ENCODE data around the gene D2HGDH.
A peak's percentile ranks its signal among the peaks of the same experiment; 100 is the strongest.
"Not testable (repeated sequence)": the region's sequence is repeated elsewhere in the genome, so short reads cannot be mapped to it uniquely, and the experiment has no call there.

Gene D2HGDH

GRCh38 chr2:241751152-241751551 is 16.7 kb downstream of the D2HGDH start:
- DNase-seq: no peak

DNA sequence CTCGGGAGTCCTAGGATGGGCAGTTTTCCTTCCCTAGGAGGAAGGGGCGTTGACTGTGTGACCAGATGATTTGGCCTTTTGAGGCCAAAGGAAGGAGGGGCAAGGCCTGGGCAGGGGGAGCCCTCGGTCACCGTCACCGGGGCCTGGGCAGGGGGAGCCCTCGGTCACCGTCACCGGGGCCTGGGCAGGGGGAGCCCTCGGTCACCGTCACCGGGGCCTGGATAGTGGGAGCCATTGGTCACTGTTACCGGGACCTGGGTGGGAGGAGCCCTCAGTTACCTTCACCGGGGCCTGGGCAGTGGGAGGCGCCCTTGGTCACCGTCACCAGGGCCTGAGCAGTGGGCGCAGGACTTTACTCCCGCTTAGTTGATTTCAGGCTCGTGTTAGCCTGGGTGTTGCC is 17.3 kb downstream of the D2HGDH start:
- DNase-seq: no peak

DNA sequence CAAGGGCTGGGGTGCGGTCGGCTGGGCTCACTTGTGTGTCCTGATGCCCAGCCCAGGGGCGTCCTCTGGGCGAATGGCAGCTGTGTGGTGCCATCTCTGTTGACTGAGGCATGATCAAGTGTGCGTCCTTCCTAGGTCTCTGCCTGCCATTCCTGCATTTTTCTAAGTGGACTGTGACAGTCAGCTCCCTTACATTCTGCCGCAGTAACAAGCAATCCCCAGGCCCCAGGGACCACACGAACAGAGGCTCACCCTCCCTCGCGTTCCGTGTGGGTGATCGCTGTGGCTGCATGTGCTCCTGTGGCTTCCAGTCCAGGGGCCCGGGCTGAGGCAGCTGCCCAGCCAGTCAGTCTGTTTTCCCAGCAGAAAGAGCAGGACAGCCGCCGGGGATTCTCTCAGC is 17.8 kb downstream of the D2HGDH start:
- DNase-seq: no peak

GRCh38 chr2:241752689-241753276 is 18.4 kb downstream of the D2HGDH start:
- DNase-seq: no peak

GRCh38 chr2:241753493-241753892 is 19.1 kb downstream of the D2HGDH start:
- DNase-seq: no peak

DNA sequence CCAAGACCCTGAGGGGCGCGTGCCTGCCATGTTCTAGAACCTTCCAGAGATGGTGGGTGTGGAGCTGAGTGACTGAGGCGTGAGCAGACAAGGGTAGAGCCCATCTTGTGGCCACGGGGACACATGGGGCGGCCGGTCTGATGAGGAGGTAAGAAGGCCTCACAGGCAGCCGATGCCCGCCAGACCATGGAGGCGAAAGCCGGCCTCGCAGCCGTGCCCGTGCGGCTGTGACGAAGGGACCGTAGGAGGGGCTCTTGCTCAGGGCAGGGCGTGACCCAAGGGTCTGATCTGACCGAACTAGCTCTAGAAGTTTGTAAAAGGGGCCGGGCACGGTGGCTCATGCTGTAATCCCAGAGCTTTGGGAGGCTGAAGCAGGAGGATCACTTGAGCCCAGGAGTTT is 19.6 kb downstream of the D2HGDH start:
- DNase-seq: no peak

DNA sequence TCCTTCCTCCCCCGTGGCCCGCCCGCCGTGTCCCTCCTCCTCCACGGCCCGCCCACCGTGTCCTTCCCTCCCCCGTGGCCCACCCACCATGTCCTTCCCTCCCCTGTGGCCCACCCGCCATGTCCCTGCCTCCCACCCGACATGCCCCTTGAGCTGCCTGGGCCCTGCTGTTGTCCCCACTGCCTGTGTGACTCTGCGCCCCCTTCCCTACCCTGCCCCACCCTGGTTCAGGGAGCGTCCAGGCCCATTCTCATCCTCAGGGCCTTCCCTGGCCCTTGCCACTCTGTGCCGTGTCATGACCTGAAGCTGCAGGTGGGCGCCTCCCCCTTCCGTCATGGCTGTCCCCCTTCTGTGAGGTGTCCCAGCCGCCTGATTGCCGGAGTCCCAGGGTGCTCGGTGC is 20.7 kb downstream of the D2HGDH start:
- DNase-seq: no peak

GRCh38 chr2:241755777-241756176 is 21.3 kb downstream of the D2HGDH start:
- DNase-seq: no peak

- DNase-seq: no peak
Observed at GRCh38 chr2:241759067-241759807, 24.8 kb downstream of the D2HGDH start.

DNA sequence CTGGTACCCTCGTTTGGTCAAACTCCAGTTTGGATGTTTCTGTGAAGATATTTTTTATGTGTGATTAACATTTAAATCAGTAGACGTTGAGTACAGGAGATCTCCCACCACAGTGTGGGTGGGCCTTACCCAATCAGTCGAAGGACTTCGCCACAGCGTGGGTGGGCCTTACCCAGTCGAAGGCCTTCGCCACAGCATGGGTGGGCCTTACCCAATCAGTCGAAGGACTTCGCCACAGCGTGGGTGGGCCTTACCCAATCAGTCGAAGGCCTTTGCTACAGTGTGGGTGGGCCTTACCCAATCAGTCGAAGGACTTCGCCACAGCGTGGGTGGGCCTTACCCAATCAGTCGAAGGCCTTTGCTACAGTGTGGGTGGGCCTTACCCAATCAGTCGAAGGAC is 25.5 kb downstream of the D2HGDH start:
- DNase-seq: not testable (repeated sequence)

GRCh38 chr2:241760301-241760771 is 25.9 kb downstream of the D2HGDH start:
- no peak for DNase-seq

- no peak for DNase-seq
Observed at GRCh38 chr2:241762321-241762932, 28.0 kb downstream of the D2HGDH start.

- peak; percentile 33 for DNase-seq
Observed at GRCh38 chr2:241762933-241763369, 28.5 kb downstream of the D2HGDH start.

DNA sequence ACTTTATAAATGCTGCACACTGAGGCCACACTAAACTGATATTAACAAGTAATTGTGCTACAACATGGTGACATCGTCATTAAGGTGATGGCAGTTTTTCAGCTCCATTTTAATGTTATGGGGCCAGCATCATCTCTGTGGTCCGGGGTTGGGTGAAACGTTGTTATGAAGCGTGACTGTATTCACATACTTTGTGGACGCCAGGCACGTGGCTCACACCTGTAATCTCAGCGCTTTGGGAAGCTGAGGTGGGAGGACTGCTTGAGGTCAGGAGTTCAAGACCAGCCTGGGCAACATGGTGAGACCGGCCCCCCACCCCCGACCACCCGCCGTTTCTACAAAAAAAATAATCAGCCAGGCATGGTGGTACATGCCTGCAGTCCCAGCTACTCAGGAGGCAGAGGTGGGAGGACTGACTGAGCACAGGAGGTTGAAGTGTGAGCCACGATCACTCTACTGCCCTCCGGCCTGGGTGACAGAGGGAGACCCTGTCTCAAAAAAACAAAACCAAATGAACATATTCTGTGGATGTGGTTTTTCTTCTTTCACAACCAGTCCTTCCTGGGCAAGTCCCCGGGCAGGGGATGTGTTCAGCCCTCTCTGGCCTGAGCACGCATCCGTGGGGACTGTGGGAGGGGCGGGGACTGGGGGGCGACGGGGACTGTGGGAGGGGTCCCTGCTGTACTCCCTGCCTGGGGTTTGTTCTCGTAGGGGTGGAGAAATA is 29.3 kb downstream of the D2HGDH start:
- no peak for DNase-seq

DNA sequence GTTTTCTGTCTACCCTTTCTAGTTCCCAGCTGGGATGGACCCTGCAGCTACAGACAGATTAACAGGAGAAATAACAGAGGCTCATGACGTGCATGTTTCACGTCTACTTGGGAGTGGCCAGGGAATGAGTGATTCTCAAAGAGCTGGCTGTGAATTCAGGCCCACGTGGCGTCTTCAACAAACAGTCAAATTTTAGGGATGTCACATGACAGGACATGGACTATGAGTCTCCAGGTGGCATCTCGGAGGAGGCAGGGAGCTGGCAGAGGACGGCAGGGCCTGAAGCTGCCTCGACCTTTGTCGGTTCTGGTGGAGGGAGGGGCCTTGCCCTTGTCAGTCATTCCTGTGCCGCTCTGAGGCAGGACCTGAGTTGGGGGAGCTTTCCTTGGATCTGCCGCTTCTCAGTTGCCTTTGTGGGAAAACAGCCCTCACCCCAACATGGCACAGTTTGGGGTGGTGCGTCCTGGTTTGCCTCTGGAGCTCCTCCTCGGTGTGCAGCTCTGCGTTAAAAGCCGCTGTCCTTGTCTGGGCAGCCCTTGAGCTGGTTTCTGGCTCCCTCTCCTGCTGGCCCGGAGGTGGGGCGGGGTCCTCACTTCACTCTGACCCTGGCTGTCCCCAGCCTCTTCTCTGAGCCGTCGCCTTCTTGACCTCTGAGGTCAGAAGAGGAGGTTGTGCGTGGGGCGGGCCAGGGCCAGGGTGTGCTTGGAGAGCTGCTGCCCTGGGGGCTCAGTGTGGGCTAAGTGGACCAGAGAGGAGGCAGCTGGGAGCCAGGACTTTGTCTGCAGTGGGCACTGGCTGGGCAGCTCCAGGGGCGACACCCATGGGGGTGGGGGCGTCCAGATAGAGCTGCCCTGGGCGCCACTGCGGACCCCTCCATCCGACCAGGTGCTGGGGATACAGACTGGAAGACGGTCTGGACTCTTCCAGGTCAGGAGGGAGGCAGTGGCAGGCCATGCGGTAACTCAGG is 30.1 kb downstream of the D2HGDH start:
- no peak for DNase-seq

GRCh38 chr2:241767464-241768250 is 33.2 kb downstream of the D2HGDH start:
- no peak for DNase-seq

DNA sequence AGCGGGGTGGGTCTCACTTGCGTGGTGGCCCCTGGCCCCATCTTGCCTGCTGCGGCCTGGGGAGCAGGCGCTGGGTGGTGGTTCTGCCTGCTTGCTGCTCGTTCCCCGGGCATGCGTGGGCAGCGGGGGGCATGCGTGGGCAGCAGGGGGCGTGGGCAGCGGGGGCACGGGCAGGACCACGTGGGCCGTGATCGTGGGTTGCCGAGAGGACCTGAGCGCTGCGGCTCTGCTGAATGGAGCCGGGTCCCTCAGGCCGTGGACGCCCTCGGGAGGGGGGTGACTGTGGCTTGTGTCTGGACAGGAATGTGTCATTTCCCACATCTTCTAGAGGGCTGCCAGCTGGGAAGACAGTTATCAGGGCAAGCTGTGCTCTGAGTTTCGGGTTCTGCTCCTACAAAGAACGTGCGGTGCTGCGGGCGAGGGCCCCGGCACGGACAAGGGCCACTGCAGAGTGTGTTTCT is 33.9 kb downstream of the D2HGDH start:
- no peak for DNase-seq

- no peak for DNase-seq
Observed at GRCh38 chr2:241768850-241769249, 34.4 kb downstream of the D2HGDH start.

DNA sequence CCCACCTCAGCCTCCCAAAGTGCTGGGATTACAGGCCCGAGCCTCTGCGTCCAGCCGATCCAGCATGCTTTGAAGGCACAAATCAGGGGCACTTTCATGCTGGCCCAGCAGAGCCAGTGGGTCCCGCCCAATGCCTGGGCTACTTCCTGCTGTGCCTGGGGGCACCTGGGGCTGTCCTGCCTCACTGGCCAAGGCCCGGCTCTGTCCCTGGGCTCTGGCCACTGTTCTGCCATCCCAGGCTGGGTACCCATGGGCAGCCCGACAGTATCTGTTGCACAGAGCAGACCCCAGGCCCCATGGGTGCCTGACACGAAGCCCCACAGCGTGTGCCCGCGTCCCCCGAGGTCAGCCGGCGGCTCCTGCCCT is 35.4 kb downstream of the D2HGDH start:
- DNase-seq: no peak

GRCh38 chr2:241770185-241770935 is 35.9 kb downstream of the D2HGDH start:
- DNase-seq: no peak

GRCh38 chr2:241770936-241771285 is 36.5 kb downstream of the D2HGDH start:
- DNase-seq: no peak

Data from activated CD4-positive, alpha-beta T cell treated with anti-CD3 and anti-CD28 coated beads, Interleukin-2, amount 50 U/mL, for 1 hour (primary cell).